H1 (cell line): ENCODE measurements around the gene PPM1F. TPM values are rescaled to one million over a fixed set of nuclear protein-coding genes. Genes with fewer than 3 reads are reported as not detected.

ENCODE experiments used
- CHD7 ChIP-seq: fragments of 300-600 bp; sonication (generic); IDR thresholded peaks from 2 replicates; pipeline ENCODE4 v1.7.1; 2012; ENCODE audit warnings: low read length, moderate library complexity, mild to moderate bottlenecking, inconsistent platforms; ENCODE audit not compliant: insufficient replicate concordance
- FOSL1 ChIP-seq: IDR thresholded peaks from 2 replicates; pipeline ENCODE4 v1.6.1; 2011; ENCODE audit warnings: mild to moderate bottlenecking, low read depth, low read length, moderate library complexity; ENCODE audit not compliant: insufficient read depth
- polyA plus RNA-seq, 7 experiments: library from polyadenylated mRNA; depleted of rRNA in 3 of 7; stranded (reverse) in 5 of 7; unstranded in 2 of 7; fragments of >200 nt in 5 of 7; fragments of 200-250 nt in 2 of 7; gene quantifications; 1 replicate in 5 of 7; 2 replicates in 1 of 7; 4 replicates in 1 of 7; pipeline versions ENCODE4 v1.2.1 to v1.2.3, GENCODE V29; 2011 to 2013; ENCODE audit warnings: missing spikeins in 2 of 7, mixed read lengths in 2 of 7
- total RNA-seq: library from RNA; stranded (reverse); fragmentation: NEBNext Ultra II Directional; extraction: Animal tissue kit (Norgen Biotek cat#: 25700); gene quantifications from 2 replicates; pipeline ENCODE4 v1.2.1, GENCODE V29; 2021

PPM1F gene
- total and polyA plus RNA-seq, 2 of the 8 experiments (the other 6 are each of a cell fraction or from before 2014, with no cell fraction given), result 12.4 to 22.8 TPM

GRCh38 chr22:21975273-21975672 lies 22.6 kb upstream of the PPM1F start (continued):
- TF ChIP-seq CHD7 (no peak), FOSL1 (no peak)
